HEK293 (cell line): ENCODE measurements around the gene KATNB1.
A peak's percentile ranks its signal among the peaks of the same experiment; 100 is the strongest.
"Not testable (repeated sequence)": the region's sequence is repeated elsewhere in the genome, so short reads cannot be mapped to it uniquely, and the experiment has no call there.

Source experiments
- CTCF ChIA-PET: fragments of 350-600 bp; formaldehyde crosslinking; extraction: SDS; loops from one replicate; lab custom pipeline; 2021; ENCODE audit warnings: antibody characterized with exemption; lab: Yijun Ruan, JAX
- POLR2A ChIA-PET: fragments of 300-600 bp; formaldehyde crosslinking; extraction: SDS; loops from one replicate; lab custom pipeline; 2020; ENCODE audit warnings: antibody characterized with exemption, inconsistent platforms; lab: Yijun Ruan, JAX
- H3K27ac ChIP-seq: fragments of 200-500 bp; sonication (Bioruptor generic); 2 replicates; pipeline ENCODE4 v1.5.1; 2014; ENCODE audit warnings: low read depth, low read length, control low read depth, inconsistent platforms; ENCODE audit errors: extremely low read depth
- H3K36me3 ChIP-seq, 2 experiments: fragments of 200-500 bp in 1 of 2; sonication (Bioruptor generic) in 1 of 2; 1 replicate in 1 of 2; 2 replicates in 1 of 2; pipeline ENCODE4 v1.5.1; 2014 to 2017; ENCODE audit warnings: inconsistent platforms in 2 of 2, low read length in 2 of 2; ENCODE audit not compliant: control insufficient read depth in 2 of 2, insufficient read depth in 1 of 2
- H3K4me1 ChIP-seq: fragments of 200-500 bp; sonication (Bioruptor generic); 2 replicates; pipeline ENCODE4 v1.5.1; 2014; ENCODE audit warnings: mild to moderate bottlenecking, low read length, inconsistent platforms; ENCODE audit not compliant: control insufficient read depth, insufficient read depth
- H3K4me3 ChIP-seq: 2 replicates; pipeline ENCODE4 v1.5.1; 2011; ENCODE audit warnings: low read depth, mild to moderate bottlenecking, control low read depth, low read length, moderate library complexity
- H3K9me3 ChIP-seq: fragments of 200-500 bp; sonication (Bioruptor generic); 2 replicates; pipeline ENCODE4 v1.5.1; 2014; ENCODE audit warnings: low read depth, low read length, inconsistent platforms; ENCODE audit not compliant: control insufficient read depth, insufficient read depth
- CTCF ChIP-seq: fragments of 450-650 bp; formaldehyde crosslinking; IDR thresholded peaks from 2 replicates; pipeline ENCODE4 v1.5.1; 2016; ENCODE audit warnings: missing biosample characterization, missing genetic modification characterization
- EGR2 ChIP-seq: fragments of 450-650 bp; formaldehyde crosslinking; IDR thresholded peaks from 2 replicates; pipeline ENCODE4 v1.5.1; 2016; ENCODE audit warnings: low read depth, missing biosample characterization, missing genetic modification characterization
- GLIS1 ChIP-seq: fragments of 450-650 bp; formaldehyde crosslinking; IDR thresholded peaks from 2 replicates; pipeline ENCODE4 v1.5.1; 2016; ENCODE audit warnings: missing biosample characterization, missing genetic modification characterization
- HIC1 ChIP-seq: fragments of 450-650 bp; formaldehyde crosslinking; IDR thresholded peaks from 2 replicates; pipeline ENCODE4 v1.5.1; 2016; ENCODE audit warnings: missing biosample characterization, missing genetic modification characterization
- KLF1 ChIP-seq: fragments of 450-650 bp; formaldehyde crosslinking; IDR thresholded peaks from 2 replicates; pipeline ENCODE4 v1.5.1; 2016; ENCODE audit warnings: missing biosample characterization, missing genetic modification characterization
- RBAK ChIP-seq: fragments of 450-650 bp; formaldehyde crosslinking; IDR thresholded peaks from 2 replicates; pipeline ENCODE4 v1.5.1; 2016; ENCODE audit warnings: missing biosample characterization, missing genetic modification characterization
- SCRT2 ChIP-seq: fragments of 450-650 bp; formaldehyde crosslinking; IDR thresholded peaks from 2 replicates; pipeline ENCODE4 v1.5.1; 2016; ENCODE audit warnings: missing biosample characterization, missing genetic modification characterization
- SP2 ChIP-seq: fragments of 450-650 bp; formaldehyde crosslinking; IDR thresholded peaks from 2 replicates; pipeline ENCODE4 v1.5.1; 2016; ENCODE audit warnings: missing biosample characterization, missing genetic modification characterization
- ZBTB7A ChIP-seq: fragments of 450-650 bp; formaldehyde crosslinking; IDR thresholded peaks from 2 replicates; pipeline ENCODE4 v1.5.1; 2016; ENCODE audit warnings: low read depth, missing biosample characterization, missing genetic modification characterization
- ZFHX2 ChIP-seq: fragments of 450-650 bp; formaldehyde crosslinking; conservative IDR thresholded peaks from 2 replicates; pipeline ENCODE4 v1.5.1; 2016; ENCODE audit warnings: missing biosample characterization, missing genetic modification characterization
- ZIC2 ChIP-seq: fragments of 450-650 bp; formaldehyde crosslinking; IDR thresholded peaks from 2 replicates; pipeline ENCODE4 v1.5.1; 2016; ENCODE audit warnings: missing biosample characterization, missing genetic modification characterization
- ZNF148 ChIP-seq: fragments of 450-650 bp; formaldehyde crosslinking; IDR thresholded peaks from 2 replicates; pipeline ENCODE4 v1.5.0; 2017; ENCODE audit warnings: missing biosample characterization, missing genetic modification characterization, borderline replicate concordance
- ZNF221 ChIP-seq: fragments of 450-650 bp; formaldehyde crosslinking; IDR thresholded peaks from 2 replicates; pipeline ENCODE4 v1.5.1; 2017; ENCODE audit warnings: missing biosample characterization, missing genetic modification characterization, borderline replicate concordance
- ZNF26 ChIP-seq: fragments of 450-650 bp; formaldehyde crosslinking; IDR thresholded peaks from 2 replicates; pipeline ENCODE4 v1.5.1; 2016; ENCODE audit warnings: missing biosample characterization, missing genetic modification characterization
- ZNF362 ChIP-seq: fragments of 450-650 bp; formaldehyde crosslinking; IDR thresholded peaks from 2 replicates; pipeline ENCODE4 v1.5.1; 2016; ENCODE audit warnings: missing biosample characterization, missing genetic modification characterization
- ZNF366 ChIP-seq: fragments of 450-650 bp; formaldehyde crosslinking; conservative IDR thresholded peaks from 2 replicates; pipeline ENCODE4 v1.5.1; 2016; ENCODE audit warnings: missing biosample characterization, missing genetic modification characterization
- ZNF449 ChIP-seq: fragments of 450-650 bp; formaldehyde crosslinking; IDR thresholded peaks from 2 replicates; pipeline ENCODE4 v1.5.1; 2017; ENCODE audit warnings: missing biosample characterization, mild to moderate bottlenecking, missing genetic modification characterization, moderate library complexity
- ZNF558 ChIP-seq: fragments of 450-650 bp; formaldehyde crosslinking; IDR thresholded peaks from 2 replicates; pipeline ENCODE4 v1.5.1; 2016; ENCODE audit warnings: missing biosample characterization, missing genetic modification characterization
- ZNF580 ChIP-seq: fragments of 450-650 bp; formaldehyde crosslinking; IDR thresholded peaks from 2 replicates; pipeline ENCODE4 v1.5.1; 2016; ENCODE audit warnings: missing biosample characterization, missing genetic modification characterization
- ZNF654 ChIP-seq: fragments of 450-650 bp; formaldehyde crosslinking; IDR thresholded peaks from 2 replicates; pipeline ENCODE4 v1.5.1; 2016; ENCODE audit warnings: low read depth, missing biosample characterization, missing genetic modification characterization
- ZNF707 ChIP-seq: fragments of 450-650 bp; formaldehyde crosslinking; IDR thresholded peaks from 2 replicates; pipeline ENCODE4 v1.5.1; 2016; ENCODE audit warnings: missing biosample characterization, missing genetic modification characterization
- ZNF768 ChIP-seq: fragments of 450-650 bp; formaldehyde crosslinking; IDR thresholded peaks from 2 replicates; pipeline ENCODE4 v1.5.1; 2018; ENCODE audit warnings: missing biosample characterization, mild to moderate bottlenecking, missing genetic modification characterization

Gene KATNB1

GRCh38 chr16:57795431-57795878 lies 59.9 kb downstream of the KATNB1 start (continued):
- 0 out of 2 replicates have a peak, but pooled peaks have one; percentile 13 for TF ChIP-seq ZNF449 (tag by site-specific recombination)
- 0 out of 2 replicates have a peak, but pooled peaks have one; percentile 34 for TF ChIP-seq ZNF362
- peak; percentile 84 for TF ChIP-seq ZFHX2 (tag by site-specific recombination)
- peak; percentile 84 for TF ChIP-seq EGR2 (tag by site-specific recombination)
- TF ChIP-seq RBAK (tag by site-specific recombination) = no peak
- TF ChIP-seq CTCF = peak; percentile 40; the same call in 1 of the 2 replicates
- TF ChIP-seq GLIS1 (tag by site-specific recombination) = peak; percentile 23; the same call in 1 of the 2 replicates
- TF ChIP-seq ZNF148 = no peak
- TF ChIP-seq ZIC2 (tag by site-specific recombination) = peak; percentile 53; the same call in 1 of the 2 replicates
- TF ChIP-seq KLF1 (tag by site-specific recombination) = peak; percentile 79
- TF ChIP-seq, all 188 proteins: peak for 11

GRCh38 chr16:57796014-57796413 lies 60.4 kb downstream of the KATNB1 start:
- peaks cover 0 to 11% of the 10 kb centered on the region in 2 experiments; a peak in 2 of 3 replicates for H3K36me3 ChIP-seq
- H3K27ac ChIP-seq, H3K4me1 ChIP-seq, POLR2A ChIA-PET, H3K9me3 ChIP-seq, H3K4me3 ChIP-seq: not testable (repeated sequence)
- CTCF ChIA-PET = interaction anchor here (1.1 to 2.9 kb wide), 6 partner anchors 11 to 73 kb away, joined by 3 to 25 read pairs (median 6); no protein-coding TSS in a partner anchor

GRCh38 chr16:57797216-57797525 lies 61.6 kb downstream of the KATNB1 start:
- Histone ChIP-seq H3K36me3 (peaks cover 0 to 9% of the 10 kb centered on the region in 2 experiments; a peak in 2 of 3 replicates), H3K27ac (no peak overlapping the region), H3K4me3 (no peak overlapping the region), H3K4me1 (peaks cover 3% of the 10 kb centered on the region; the same call in 1 of the 2 replicates), H3K9me3 (no peaks in the 10 kb centered on the region)
- ChIA-PET POLR2A (interaction anchor here (1.6 kb wide), 1 partner anchor 62 kb away, joined by 3 read pairs; the partner anchor contains the start of gene KATNB1), CTCF (no interaction called here)
- TF ChIP-seq SCRT2 (tag by site-specific recombination) (no peak), ZFHX2 (tag by site-specific recombination) (no peak), ZNF580 (no peak), ZBTB7A (tag by site-specific recombination) (no peak), ZNF768 (tag by site-specific recombination) (no peak), SP2 (no peak), ZNF26 (tag by site-specific recombination) (no peak), ZNF558 (tag by site-specific recombination) (no peak), ZNF654 (no peak), ZNF366 (tag by site-specific recombination) (no peak), HIC1 (no peak), ZNF221 (tag by site-specific recombination) (no peak), ZNF707 (no peak)
